Kidney (tissue), 14 donors: Measurements from ENCODE around the gene MAGEA8. TPM values are rescaled to one million over a fixed set of nuclear protein-coding genes. Genes with fewer than 3 reads are reported as not detected.
"Not testable (repeated sequence)": the region's sequence is repeated elsewhere in the genome, so short reads cannot be mapped to it uniquely, and the experiment has no call there.

Experiments
- DNase-seq, 5 donors: peaks; one replicate each; pipeline ENCODE4 v3.0.0-alpha.2; 2013 to 2020
- FAIRE-seq: peaks from 2 replicates; lab custom pipeline; 2012; peaks lifted over from hg19 to GRCh38; lab: Jason Lieb, UNC
- H3K27ac ChIP-seq, 2 donors: one replicate each; pipeline ENCODE4 v1.7.0; 2013; ENCODE audit warnings: low read depth in 2 of 2, low read length in 2 of 2, inconsistent platforms in 1 of 2
- H3K27me3 ChIP-seq: one replicate; pipeline ENCODE4 v1.7.1; 2013; ENCODE audit warnings: low read length, inconsistent platforms; ENCODE audit not compliant: control insufficient read depth, insufficient read depth
- H3K36me3 ChIP-seq, 3 donors: one replicate each; pipeline versions ENCODE4 v1.7.0 to v1.7.1; 2013; ENCODE audit warnings: low read length in 3 of 3, control low read depth in 1 of 3, inconsistent platforms in 1 of 3; ENCODE audit not compliant: insufficient read depth in 3 of 3, control insufficient read depth in 2 of 3
- H3K4me1 ChIP-seq, 3 donors: one replicate each; pipeline versions ENCODE4 v1.7.0 to v1.7.1; 2013; ENCODE audit warnings: low read length in 3 of 3, inconsistent platforms in 1 of 3, low read depth in 1 of 3; ENCODE audit not compliant: control insufficient read depth in 2 of 3, insufficient read depth in 2 of 3
- H3K4me3 ChIP-seq, 3 donors: one replicate each; pipeline versions ENCODE4 v1.7.0 to v1.8.1; 2013; ENCODE audit warnings: low read length in 3 of 3, control low read depth in 1 of 3, inconsistent platforms in 1 of 3
- H3K9ac ChIP-seq, 3 donors: one replicate each; pipeline versions ENCODE4 v1.7.0 to v1.7.1; 2013; ENCODE audit warnings: low read length in 3 of 3, control low read depth in 1 of 3, inconsistent platforms in 1 of 3
- H3K9me3 ChIP-seq, 3 donors: one replicate each; pipeline versions ENCODE4 v1.7.0 to v1.7.1; 2013; ENCODE audit warnings: low read length in 3 of 3, control low read depth in 1 of 3, inconsistent platforms in 1 of 3; ENCODE audit not compliant: control insufficient read depth in 2 of 3, insufficient read depth in 1 of 3
- intact Hi-C: fragments of 100-400 bp; cut with DNase I; formaldehyde crosslinking; loops from one replicate; pipeline ENCODE4 v1.11.1; 2022
- polyA plus RNA-seq: library from polyadenylated mRNA; stranded (reverse); fragments of 350-450 nt; fragmentation: Illumina TruSeq; extraction: RNeasy Lipid Tissue Mini Kit (QIAGEN cat#74804); gene quantifications from one replicate; pipeline ENCODE4 v1.2.3, GENCODE V29; 2014; ENCODE audit warnings: low read depth, low replicate concordance; ENCODE audit not compliant: insufficient read depth
- total RNA-seq: library from RNA; stranded (reverse); fragmentation: NEBNext Ultra II Directional; extraction: Animal tissue kit (Norgen Biotek cat#: 25700); gene quantifications from one replicate; pipeline ENCODE4 v1.2.1, GENCODE V29; 2021
- TF ChIP-seq, protein P1 (sequence below): IDR thresholded peaks from 3 replicates; pipeline ENCODE4 v1.5.1; 2012; ENCODE audit warnings: mild to moderate bottlenecking, moderate library complexity, borderline replicate concordance; ENCODE audit not compliant: insufficient read depth; ENCODE audit errors: extremely low read depth
- donor health status: control.
- donor health status: control.
- donor health status: control.
- donor health status: control.
- donor health status: control.
- donor health status: DM: yes; HTN: yes; CAD: no.
- donor health status: Normal renal cell carcinoma (clear cell type).

The MAGEA8 gene
- total and polyA plus RNA-seq, 2 donors from 2014 or later: not detected

GRCh38 chrX:149910178-149910695 lies 29.3 kb downstream of the MAGEA8 start:
- intact Hi-C loops: no loop called here
- DNase-seq (peak in 4 of 5 donors; percentile 5 to 42 (median 30)), FAIRE-seq (no peak)
- no peak overlapping the region for H3K9ac ChIP-seq
- H3K36me3 ChIP-seq: no peaks in the 10 kb centered on the region
- H3K27me3 ChIP-seq: no peaks in the 10 kb centered on the region
- H3K4me1 ChIP-seq: no peaks in the 10 kb centered on the region
- TF ChIP-seq, protein P1, sequence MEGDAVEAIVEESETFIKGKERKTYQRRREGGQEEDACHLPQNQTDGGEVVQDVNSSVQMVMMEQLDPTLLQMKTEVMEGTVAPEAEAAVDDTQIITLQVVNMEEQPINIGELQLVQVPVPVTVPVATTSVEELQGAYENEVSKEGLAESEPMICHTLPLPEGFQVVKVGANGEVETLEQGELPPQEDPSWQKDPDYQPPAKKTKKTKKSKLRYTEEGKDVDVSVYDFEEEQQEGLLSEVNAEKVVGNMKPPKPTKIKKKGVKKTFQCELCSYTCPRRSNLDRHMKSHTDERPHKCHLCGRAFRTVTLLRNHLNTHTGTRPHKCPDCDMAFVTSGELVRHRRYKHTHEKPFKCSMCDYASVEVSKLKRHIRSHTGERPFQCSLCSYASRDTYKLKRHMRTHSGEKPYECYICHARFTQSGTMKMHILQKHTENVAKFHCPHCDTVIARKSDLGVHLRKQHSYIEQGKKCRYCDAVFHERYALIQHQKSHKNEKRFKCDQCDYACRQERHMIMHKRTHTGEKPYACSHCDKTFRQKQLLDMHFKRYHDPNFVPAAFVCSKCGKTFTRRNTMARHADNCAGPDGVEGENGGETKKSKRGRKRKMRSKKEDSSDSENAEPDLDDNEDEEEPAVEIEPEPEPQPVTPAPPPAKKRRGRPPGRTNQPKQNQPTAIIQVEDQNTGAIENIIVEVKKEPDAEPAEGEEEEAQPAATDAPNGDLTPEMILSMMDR: no peak
- no peak overlapping the region for H3K4me3 ChIP-seq
- no peak overlapping the region for H3K27ac ChIP-seq
- no peaks in the 10 kb centered on the region for H3K9me3 ChIP-seq

- no peak overlapping the region for H3K27ac ChIP-seq
- no peaks in the 10 kb centered on the region for H3K36me3 ChIP-seq
- no peak overlapping the region for H3K9ac ChIP-seq
- no peak overlapping the region for H3K4me3 ChIP-seq
- H3K9me3 ChIP-seq: no peaks in the 10 kb centered on the region
- no peak for DNase-seq
- no peaks in the 10 kb centered on the region for H3K4me1 ChIP-seq
- TF ChIP-seq, protein P1: no peak
- intact Hi-C loops: no loop called here
- no peaks in the 10 kb centered on the region for H3K27me3 ChIP-seq
- FAIRE-seq: no peak
Observed at GRCh38 chrX:149916745-149917392, 35.9 kb downstream of the MAGEA8 start.

GRCh38 chrX:149923836-149924235 lies 42.9 kb downstream of the MAGEA8 start:
- H3K9ac ChIP-seq, H3K27me3 ChIP-seq, H3K4me1 ChIP-seq, H3K36me3 ChIP-seq, H3K9me3 ChIP-seq, intact Hi-C loops, DNase-seq, FAIRE-seq, H3K27ac ChIP-seq, H3K4me3 ChIP-seq: not testable (repeated sequence)

GRCh38 chrX:149924434-149924833 lies 43.5 kb downstream of the MAGEA8 start:
- FAIRE-seq, H3K36me3 ChIP-seq, intact Hi-C loops, H3K4me1 ChIP-seq, H3K9me3 ChIP-seq, H3K4me3 ChIP-seq, H3K9ac ChIP-seq, DNase-seq, H3K27ac ChIP-seq, H3K27me3 ChIP-seq: not testable (repeated sequence)

DNA sequence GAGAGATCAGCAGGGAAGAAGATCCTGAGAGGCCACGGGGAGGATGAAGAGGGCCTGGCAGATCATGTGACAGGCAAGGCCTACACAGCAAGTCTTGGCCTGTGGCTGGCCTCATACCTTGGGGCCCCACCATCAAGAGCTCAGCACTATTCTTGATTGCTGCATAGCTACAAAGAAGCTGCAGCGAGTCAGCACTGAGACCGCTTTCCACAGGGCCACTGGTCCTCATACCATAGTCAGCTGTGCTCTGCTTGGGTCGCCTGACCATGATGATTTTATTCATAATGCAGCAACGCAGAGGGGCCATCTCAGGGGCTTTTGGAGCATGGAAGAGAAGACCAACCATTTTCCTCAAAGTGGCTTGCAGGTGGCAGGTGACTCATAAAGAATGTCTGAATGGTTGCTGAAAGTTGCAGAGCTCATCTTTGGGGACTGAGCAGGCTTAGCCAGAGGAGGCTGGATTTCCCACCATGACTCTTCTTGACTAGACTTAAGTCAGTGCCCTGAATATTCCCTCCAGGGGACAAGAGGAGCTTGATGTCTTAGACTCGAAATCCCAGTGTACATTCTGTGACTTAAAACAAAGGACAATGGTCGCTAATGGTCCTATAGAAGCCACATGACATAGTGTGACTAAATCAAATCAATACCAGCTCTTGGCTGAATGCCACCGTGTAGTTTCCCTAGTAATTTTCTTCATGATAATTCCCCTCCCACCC lies 46.4 kb downstream of the MAGEA8 start:
- H3K9ac ChIP-seq, H3K36me3 ChIP-seq, H3K27ac ChIP-seq, H3K4me1 ChIP-seq, H3K9me3 ChIP-seq, intact Hi-C loops, H3K4me3 ChIP-seq, DNase-seq, H3K27me3 ChIP-seq: not testable (repeated sequence)
- peak; percentile 17 for FAIRE-seq

GRCh38 chrX:149927964-149928258 lies 46.9 kb downstream of the MAGEA8 start:
- H3K27ac ChIP-seq, DNase-seq, H3K36me3 ChIP-seq, intact Hi-C loops, H3K9ac ChIP-seq, FAIRE-seq, H3K4me1 ChIP-seq, H3K27me3 ChIP-seq, H3K9me3 ChIP-seq, H3K4me3 ChIP-seq: not testable (repeated sequence)
